ENCODE results near the gene MCFD2.

GRCh38 chr2:46879511-46879910 is 36.1 kb downstream of the MCFD2 start:
- TF ChIP-seq FOXM1 (IDR thresholded peaks at IDR 0.05; ENCODE audit: low read depth): no peak
- TF ChIP-seq FOSL2 (IDR thresholded peaks at IDR 0.05; ENCODE audit: borderline replicate concordance, low read depth): no peak
- TF ChIP-seq YY1 (IDR thresholded peaks at IDR 0.05; ENCODE audit: low read depth): no peak
- TF ChIP-seq CTCF (IDR thresholded peaks at IDR 0.05): no peak
- no peak for TF ChIP-seq POLR2AphosphoS5 (IDR thresholded peaks at IDR 0.05; ENCODE audit: low read depth, low read length)
- TF ChIP-seq, protein P1, sequence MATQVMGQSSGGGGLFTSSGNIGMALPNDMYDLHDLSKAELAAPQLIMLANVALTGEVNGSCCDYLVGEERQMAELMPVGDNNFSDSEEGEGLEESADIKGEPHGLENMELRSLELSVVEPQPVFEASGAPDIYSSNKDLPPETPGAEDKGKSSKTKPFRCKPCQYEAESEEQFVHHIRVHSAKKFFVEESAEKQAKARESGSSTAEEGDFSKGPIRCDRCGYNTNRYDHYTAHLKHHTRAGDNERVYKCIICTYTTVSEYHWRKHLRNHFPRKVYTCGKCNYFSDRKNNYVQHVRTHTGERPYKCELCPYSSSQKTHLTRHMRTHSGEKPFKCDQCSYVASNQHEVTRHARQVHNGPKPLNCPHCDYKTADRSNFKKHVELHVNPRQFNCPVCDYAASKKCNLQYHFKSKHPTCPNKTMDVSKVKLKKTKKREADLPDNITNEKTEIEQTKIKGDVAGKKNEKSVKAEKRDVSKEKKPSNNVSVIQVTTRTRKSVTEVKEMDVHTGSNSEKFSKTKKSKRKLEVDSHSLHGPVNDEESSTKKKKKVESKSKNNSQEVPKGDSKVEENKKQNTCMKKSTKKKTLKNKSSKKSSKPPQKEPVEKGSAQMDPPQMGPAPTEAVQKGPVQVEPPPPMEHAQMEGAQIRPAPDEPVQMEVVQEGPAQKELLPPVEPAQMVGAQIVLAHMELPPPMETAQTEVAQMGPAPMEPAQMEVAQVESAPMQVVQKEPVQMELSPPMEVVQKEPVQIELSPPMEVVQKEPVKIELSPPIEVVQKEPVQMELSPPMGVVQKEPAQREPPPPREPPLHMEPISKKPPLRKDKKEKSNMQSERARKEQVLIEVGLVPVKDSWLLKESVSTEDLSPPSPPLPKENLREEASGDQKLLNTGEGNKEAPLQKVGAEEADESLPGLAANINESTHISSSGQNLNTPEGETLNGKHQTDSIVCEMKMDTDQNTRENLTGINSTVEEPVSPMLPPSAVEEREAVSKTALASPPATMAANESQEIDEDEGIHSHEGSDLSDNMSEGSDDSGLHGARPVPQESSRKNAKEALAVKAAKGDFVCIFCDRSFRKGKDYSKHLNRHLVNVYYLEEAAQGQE (IDR thresholded peaks at IDR 0.05; ENCODE audit: low read depth, low read length): no peak
- TF ChIP-seq RFX5 (IDR thresholded peaks at IDR 0.05; ENCODE audit: low read length): no peak
- TF ChIP-seq MAX (IDR thresholded peaks at IDR 0.05; ENCODE audit: low read depth): no peak
- TF ChIP-seq RCOR1 (IDR thresholded peaks at IDR 0.05; ENCODE audit: low read length): no peak

Data from SK-N-SH (cell line).